ENCODE data around the gene EPHA7. TPM values are rescaled to one million over a fixed set of nuclear protein-coding genes. Genes with fewer than 3 reads are reported as not detected.

The EPHA7 gene
- polyA plus RNA-seq, 1 donor from 2014 or later, result 17.4 TPM

GRCh38 chr6:93412452-93412851 lies 6.9 kb downstream of the EPHA7 start:
- Histone ChIP-seq H3K9ac (ENCODE audit: low read length) (no peak overlapping the region), H3K4me3 (ENCODE audit: low read length) (no peak overlapping the region), H3K9me3 (ENCODE audit: low read length) (no peaks in the 10 kb centered on the region), H2AFZ (ENCODE audit: low read depth, low read length) (no peak overlapping the region), H3K4me2 (ENCODE audit: low read length) (no peak overlapping the region), H3K9me2 (ENCODE audit: insufficient read depth, low read length) (no peaks in the 10 kb centered on the region), H3K27ac (ENCODE audit: low read length) (no peak overlapping the region), H3K27me3 (ENCODE audit: insufficient read depth, low read depth, low read length) (peaks cover 5% of the 10 kb centered on the region), H3K36me3 (ENCODE audit: insufficient read depth, low read length) (no peaks in the 10 kb centered on the region), H4K20me1 (ENCODE audit: insufficient read depth) (no peaks in the 10 kb centered on the region), H3F3A (ENCODE audit: insufficient read depth, low read length, poor library complexity, severe bottlenecking) (no peaks in the 10 kb centered on the region), H3K79me2 (replicated peaks; ENCODE audit: insufficient read depth, low read length) (peaks cover 25% of the 10 kb centered on the region)
- no peak for TF ChIP-seq REST (IDR thresholded peaks at IDR 0.05; ENCODE audit: borderline replicate concordance)
- TF ChIP-seq MXI1 (conservative IDR thresholded peaks at IDR 0.05; ENCODE audit: poor library complexity, severe bottlenecking), result no peak
- no peak for TF ChIP-seq CTCF (IDR thresholded peaks at IDR 0.05; ENCODE audit: poor library complexity, severe bottlenecking)
- no peak for TF ChIP-seq SMC3 (conservative IDR thresholded peaks at IDR 0.05; ENCODE audit: poor library complexity)
- no peak for TF ChIP-seq POLR2AphosphoS5 (IDR thresholded peaks at IDR 0.05)
- TF ChIP-seq EZH2 (IDR thresholded peaks at IDR 0.05; ENCODE audit: borderline replicate concordance, insufficient read depth, low read length, poor library complexity, severe bottlenecking), result no peak
- no peak for TF ChIP-seq TAF1 (IDR thresholded peaks at IDR 0.05; ENCODE audit: low read depth)
- no peak for TF ChIP-seq EP300 (conservative IDR thresholded peaks at IDR 0.05; ENCODE audit: poor library complexity, severe bottlenecking)
- TF ChIP-seq RAD21 (conservative IDR thresholded peaks at IDR 0.05), result no peak

- Histone ChIP-seq H3F3A (ENCODE audit: insufficient read depth, low read length, poor library complexity, severe bottlenecking) (no peaks in the 10 kb centered on the region), H3K27me3 (ENCODE audit: insufficient read depth, low read depth, low read length) (no peaks in the 10 kb centered on the region), H3K36me3 (ENCODE audit: insufficient read depth, low read length) (no peaks in the 10 kb centered on the region), H4K20me1 (ENCODE audit: insufficient read depth) (no peaks in the 10 kb centered on the region), H3K9me2 (ENCODE audit: insufficient read depth, low read length) (no peaks in the 10 kb centered on the region), H2AFZ (ENCODE audit: low read depth, low read length) (no peak overlapping the region), H3K79me2 (replicated peaks; ENCODE audit: insufficient read depth, low read length) (no peaks in the 10 kb centered on the region), H3K4me3 (ENCODE audit: low read length) (no peak overlapping the region), H3K9ac (ENCODE audit: low read length) (no peak overlapping the region), H3K27ac (ENCODE audit: low read length) (no peak overlapping the region), H3K9me3 (ENCODE audit: low read length) (no peaks in the 10 kb centered on the region), H3K4me2 (ENCODE audit: low read length) (no peak overlapping the region)
- TF ChIP-seq SMC3 (conservative IDR thresholded peaks at IDR 0.05; ENCODE audit: poor library complexity) (no peak), POLR2AphosphoS5 (IDR thresholded peaks at IDR 0.05) (no peak), REST (IDR thresholded peaks at IDR 0.05; ENCODE audit: borderline replicate concordance) (no peak), MXI1 (conservative IDR thresholded peaks at IDR 0.05; ENCODE audit: poor library complexity, severe bottlenecking) (no peak), RAD21 (conservative IDR thresholded peaks at IDR 0.05) (no peak), CTCF (IDR thresholded peaks at IDR 0.05; ENCODE audit: poor library complexity, severe bottlenecking) (no peak), TAF1 (IDR thresholded peaks at IDR 0.05; ENCODE audit: low read depth) (no peak), EP300 (conservative IDR thresholded peaks at IDR 0.05; ENCODE audit: poor library complexity, severe bottlenecking) (no peak), EZH2 (IDR thresholded peaks at IDR 0.05; ENCODE audit: borderline replicate concordance, insufficient read depth, low read length, poor library complexity, severe bottlenecking) (no peak)
Observed at GRCh38 chr6:93407186-93407585, 12.2 kb downstream of the EPHA7 start.

Measured in neural cell (in vitro differentiated cells).